Ovary (tissue), 9 donors: ENCODE data around the gene INHBC. TPM values are rescaled to one million over a fixed set of nuclear protein-coding genes. Genes with fewer than 3 reads are reported as not detected.

ENCODE experiments used
- DNase-seq, 5 donors: peaks; one replicate each; pipeline ENCODE4 v3.0.0-alpha.2; 2019 to 2020
- H3K27ac ChIP-seq, 2 donors: fragments of 200-600 bp; one replicate each; pipeline versions ENCODE4 v1.5.1 to v1.8.0; 2019 to 2022
- H3K27me3 ChIP-seq: fragments of 200-600 bp; one replicate; pipeline ENCODE4 v1.8.0; 2022
- H3K36me3 ChIP-seq: fragments of 200-600 bp; sonication (generic); one replicate; pipeline ENCODE4 v1.5.1; 2019
- H3K4me1 ChIP-seq: one replicate; pipeline ENCODE4 v1.8.1; 2013; ENCODE audit warnings: mild to moderate bottlenecking, moderate library complexity; ENCODE audit not compliant: insufficient read depth
- H3K4me3 ChIP-seq: fragments of 200-600 bp; sonication (generic); one replicate; pipeline ENCODE4 v1.5.1; 2017
- H3K9me3 ChIP-seq, 2 donors: fragments of 200-600 bp in 1 of 2; sonication (generic) in 1 of 2; one replicate each; pipeline versions ENCODE4 v1.5.1 to v1.8.1; 2013 to 2019; ENCODE audit warnings: mild to moderate bottlenecking in 1 of 2, moderate library complexity in 1 of 2
- EP300 ChIP-seq: sonication (generic); formaldehyde crosslinking; IDR thresholded peaks from one replicate; pipeline ENCODE4 v1.6.1; 2017; ENCODE audit warnings: antibody characterized with exemption
- POLR2A ChIP-seq: fragments of 450-650 bp; IDR thresholded peaks from one replicate; pipeline ENCODE4 v1.6.1; 2017; ENCODE audit warnings: antibody characterized with exemption, mild to moderate bottlenecking, moderate library complexity
- WGBS, 3 donors: extraction: QIAGEN DNeasy Blood & Tissue Kit in 1 of 3; methylation state at CpG; one replicate each; pipeline versions ENCODE4 v1.1.5 to v1.1.7; 2013 to 2017; 5-methylcytosine and 5-hydroxymethylcytosine counted together
- intact Hi-C, 4 donors: fragments of 100-400 bp; cut with DNase I; formaldehyde crosslinking; loops; one replicate each; pipeline versions ENCODE4 v1.11.0 to v1.15.1; 2022 to 2023
- polyA plus RNA-seq, 2 donors: library from polyadenylated mRNA; stranded (reverse); fragments of 200-250 nt in 1 of 2; fragments of 350-450 nt in 1 of 2; fragmentation: Illumina TruSeq in 1 of 2; extraction: RNeasy Lipid Tissue Mini Kit (QIAGEN cat#74804) in 1 of 2; gene quantifications; one replicate each; pipeline ENCODE4 v1.2.3, GENCODE V29; 2013 to 2014
- total RNA-seq, 7 donors: library from RNA; depleted of rRNA in 2 of 7; stranded (reverse); fragments of >200 nt in 2 of 7; fragmentation: NEBNext Ultra II Directional in 3 of 7; extraction: Animal tissue kit (Norgen Biotek cat#: 25700) in 3 of 7; gene quantifications; one replicate each; pipeline versions ENCODE4 v1.1.0 to v1.2.4, GENCODE V29; 2016 to 2023
- TF ChIP-seq, protein P1 (sequence below), 3 donors: fragments of 450-650 bp in 2 of 3; fragments of 200-600 bp in 1 of 3; IDR thresholded peaks; one replicate each; pipeline versions ENCODE4 v1.5.1 to v1.8.0; 2016 to 2022; ENCODE audit warnings: antibody characterized with exemption in 3 of 3, mild to moderate bottlenecking in 1 of 3
- donor health status: DM: no; HTN: no; CAD: no; lungs with moderate emphysema.
- donor health status: DM: no; HTN: no; CAD: no.
- donor health status: Bipolar disorder and iron deficiency.
- donor health status: DM: yes; HTN: yes; CAD: no.
- donor health status: DM: no; HTN: no; CAD: no.
- donor health status: DM: yes; HTN: yes; CAD: no.

The INHBC gene
- total and polyA plus RNA-seq, 9 donors, result 0.07 to 0.27 (median 0.12) TPM; not detected in 5

DNA sequence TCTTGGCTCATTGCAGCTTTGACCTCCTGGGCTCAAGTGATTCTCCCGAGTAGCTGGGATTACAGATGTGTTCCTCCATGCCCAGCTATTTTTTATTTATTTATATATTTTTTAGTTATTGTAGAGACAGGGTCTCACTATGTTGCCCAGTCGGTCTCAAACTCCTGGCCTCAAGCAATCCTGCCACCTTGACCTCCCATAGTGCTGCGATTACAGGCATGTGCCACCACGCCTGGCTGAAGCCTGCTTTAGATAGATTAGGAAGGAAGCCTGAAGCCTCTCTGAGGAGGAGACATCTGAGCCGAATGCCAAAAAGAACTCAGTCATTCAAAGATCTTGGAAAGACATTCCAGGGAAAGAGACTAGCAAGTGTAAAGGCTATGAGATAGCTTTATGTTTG is 10.2 kb downstream of the INHBC start:
- TF ChIP-seq, protein P1, sequence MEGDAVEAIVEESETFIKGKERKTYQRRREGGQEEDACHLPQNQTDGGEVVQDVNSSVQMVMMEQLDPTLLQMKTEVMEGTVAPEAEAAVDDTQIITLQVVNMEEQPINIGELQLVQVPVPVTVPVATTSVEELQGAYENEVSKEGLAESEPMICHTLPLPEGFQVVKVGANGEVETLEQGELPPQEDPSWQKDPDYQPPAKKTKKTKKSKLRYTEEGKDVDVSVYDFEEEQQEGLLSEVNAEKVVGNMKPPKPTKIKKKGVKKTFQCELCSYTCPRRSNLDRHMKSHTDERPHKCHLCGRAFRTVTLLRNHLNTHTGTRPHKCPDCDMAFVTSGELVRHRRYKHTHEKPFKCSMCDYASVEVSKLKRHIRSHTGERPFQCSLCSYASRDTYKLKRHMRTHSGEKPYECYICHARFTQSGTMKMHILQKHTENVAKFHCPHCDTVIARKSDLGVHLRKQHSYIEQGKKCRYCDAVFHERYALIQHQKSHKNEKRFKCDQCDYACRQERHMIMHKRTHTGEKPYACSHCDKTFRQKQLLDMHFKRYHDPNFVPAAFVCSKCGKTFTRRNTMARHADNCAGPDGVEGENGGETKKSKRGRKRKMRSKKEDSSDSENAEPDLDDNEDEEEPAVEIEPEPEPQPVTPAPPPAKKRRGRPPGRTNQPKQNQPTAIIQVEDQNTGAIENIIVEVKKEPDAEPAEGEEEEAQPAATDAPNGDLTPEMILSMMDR (IDR thresholded peaks at IDR 0.05), result no peak
- no peak for TF ChIP-seq EP300
- TF ChIP-seq POLR2A, result no peak
- 79 to 84% (median 81%) methylated on average over 5 of the region's 5 CpGs for WGBS, 3 donors
- Histone ChIP-seq H3K36me3 (no peaks in the 10 kb centered on the region), H3K9me3 (no peaks in the 10 kb centered on the region), H3K27me3 (no peaks in the 10 kb centered on the region), H3K4me3 (no peak overlapping the region), H3K4me1 (no peaks in the 10 kb centered on the region), H3K27ac (no peak overlapping the region)
- intact Hi-C loops, result no loop called here
- no peak for DNase-seq

DNA sequence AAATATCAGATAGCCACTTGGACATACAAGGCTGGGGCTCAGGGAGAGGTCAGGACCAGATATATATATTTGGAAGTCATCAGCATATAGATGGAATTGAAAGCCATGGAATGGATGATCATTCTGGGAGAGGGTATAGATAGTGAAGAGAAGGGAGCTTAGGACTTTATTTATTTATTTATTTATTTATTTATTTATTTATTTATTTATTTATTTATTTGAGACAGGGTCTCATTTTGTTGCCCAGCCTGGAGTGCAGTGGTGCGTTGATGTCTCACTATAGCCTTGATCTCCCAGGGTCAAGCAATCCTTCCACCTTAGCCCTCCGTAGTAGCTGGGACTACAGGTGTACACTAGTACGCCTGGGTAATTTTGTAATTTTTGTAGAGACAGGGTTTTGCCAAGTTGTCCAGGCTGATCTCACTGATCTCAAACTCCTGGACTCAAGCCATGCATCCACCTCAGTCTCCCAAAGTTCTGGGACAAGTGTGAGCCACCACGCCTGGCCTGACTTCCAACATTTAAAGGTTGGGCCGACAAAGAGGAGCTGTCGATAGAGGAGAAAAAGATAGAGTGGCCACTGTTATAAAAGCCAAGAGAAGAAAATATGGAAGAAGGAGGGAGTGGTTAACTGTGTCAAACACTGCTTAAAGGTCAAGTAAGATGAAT is 11.8 kb downstream of the INHBC start:
- TF ChIP-seq, protein P1 (IDR thresholded peaks at IDR 0.05), result no peak
- TF ChIP-seq POLR2A (no peak), EP300 (no peak)
- WGBS, 3 donors, result 90 to 96% (median 94%) methylated on average over 6 of the region's 6 CpGs
- intact Hi-C loops, result no loop called here
- DNase-seq, result no peak
- Histone ChIP-seq H3K4me1 (no peaks in the 10 kb centered on the region), H3K27me3 (no peaks in the 10 kb centered on the region), H3K4me3 (no peak overlapping the region), H3K36me3 (no peaks in the 10 kb centered on the region), H3K9me3 (no peaks in the 10 kb centered on the region), H3K27ac (no peak overlapping the region)

DNA sequence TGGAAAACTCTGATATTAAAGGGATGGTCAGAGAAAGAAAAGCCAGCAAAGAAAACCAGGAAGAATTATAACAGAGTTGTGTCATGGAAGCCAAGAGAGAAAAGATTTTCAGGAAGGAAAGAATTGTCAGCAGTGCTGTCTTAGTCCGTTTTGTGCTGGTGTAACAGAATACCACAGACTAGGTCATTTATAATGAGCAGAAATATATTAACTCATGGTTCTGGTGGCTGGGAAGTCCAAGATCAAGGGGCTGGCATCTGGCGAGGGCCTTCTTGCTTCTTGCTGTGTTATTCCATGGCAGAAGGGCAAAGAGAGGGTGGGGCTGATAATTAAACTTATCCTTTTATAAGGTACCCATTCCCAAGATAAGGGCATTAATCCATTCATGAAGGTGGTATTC is 14.1 kb downstream of the INHBC start:
- WGBS, 3 donors, result 84 to 90% (median 88%) methylated on average over 2 of the region's 2 CpGs
- TF ChIP-seq, protein P1 (IDR thresholded peaks at IDR 0.05), result no peak
- no peak for TF ChIP-seq POLR2A
- no peak for TF ChIP-seq EP300

DNA sequence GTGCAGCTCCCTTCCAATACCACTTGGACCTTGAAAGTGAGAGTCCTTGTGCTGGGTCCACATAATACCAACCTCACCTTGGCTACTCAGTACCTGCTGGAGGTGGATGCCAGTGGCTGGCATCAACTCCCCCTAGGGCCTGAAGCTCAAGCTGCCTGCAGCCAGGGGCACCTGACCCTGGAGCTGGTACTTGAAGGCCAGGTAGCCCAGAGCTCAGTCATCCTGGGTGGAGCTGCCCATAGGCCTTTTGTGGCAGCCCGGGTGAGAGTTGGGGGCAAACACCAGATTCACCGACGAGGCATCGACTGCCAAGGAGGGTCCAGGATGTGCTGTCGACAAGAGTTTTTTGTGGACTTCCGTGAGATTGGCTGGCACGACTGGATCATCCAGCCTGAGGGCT is 14.8 kb downstream of the INHBC start:
- Histone ChIP-seq H3K4me3 (no peak overlapping the region), H3K27ac (no peak overlapping the region), H3K27me3 (no peaks in the 10 kb centered on the region), H3K4me1 (no peaks in the 10 kb centered on the region), H3K9me3 (no peaks in the 10 kb centered on the region), H3K36me3 (no peaks in the 10 kb centered on the region)
- TF ChIP-seq EP300 (no peak), POLR2A (no peak)
- 97 to 98% (median 97%) methylated on average over 7 of the region's 7 CpGs for WGBS, 3 donors
- DNase-seq, result no peak
- intact Hi-C loops, result no loop called here

More for the DNA sequence above, 14.1 kb downstream of the INHBC start:
- DNase-seq, result no peak
- Histone ChIP-seq H3K36me3 (no peaks in the 10 kb centered on the region), H3K27ac (no peak overlapping the region), H3K27me3 (no peaks in the 10 kb centered on the region), H3K9me3 (no peaks in the 10 kb centered on the region), H3K4me1 (no peaks in the 10 kb centered on the region), H3K4me3 (no peak overlapping the region)
- intact Hi-C loops, result no loop called here

DNA sequence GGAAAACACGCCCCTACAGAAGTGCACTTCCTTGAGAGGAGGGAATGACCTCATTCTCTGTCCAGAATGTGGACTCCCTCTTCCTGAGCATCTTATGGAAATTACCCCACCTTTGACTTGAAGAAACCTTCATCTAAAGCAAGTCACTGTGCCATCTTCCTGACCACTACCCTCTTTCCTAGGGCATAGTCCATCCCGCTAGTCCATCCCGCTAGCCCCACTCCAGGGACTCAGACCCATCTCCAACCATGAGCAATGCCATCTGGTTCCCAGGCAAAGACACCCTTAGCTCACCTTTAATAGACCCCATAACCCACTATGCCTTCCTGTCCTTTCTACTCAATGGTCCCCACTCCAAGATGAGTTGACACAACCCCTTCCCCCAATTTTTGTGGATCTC is 15.5 kb downstream of the INHBC start:
- DNase-seq, result no peak
- intact Hi-C loops, result loop anchor here (2.0 to 10.0 kb wide), 5 partner anchors 143 to 188 kb away; no protein-coding TSS in a partner anchor
- no peak overlapping the region for H3K4me3 ChIP-seq
- no peak overlapping the region for H3K27ac ChIP-seq
- TF ChIP-seq POLR2A (no peak), EP300 (no peak)
- TF ChIP-seq, protein P1 (IDR thresholded peaks at IDR 0.05), result no peak
- H3K36me3 ChIP-seq, result no peaks in the 10 kb centered on the region
- 82 to 100% (median 83%) methylated on average over 3 of the region's 3 CpGs for WGBS, 3 donors
- no peaks in the 10 kb centered on the region for H3K4me1 ChIP-seq
- H3K27me3 ChIP-seq, result no peaks in the 10 kb centered on the region
- H3K9me3 ChIP-seq, result no peaks in the 10 kb centered on the region
